ENCODE data around the gene SPAG4.

SPAG4 gene

DNA sequence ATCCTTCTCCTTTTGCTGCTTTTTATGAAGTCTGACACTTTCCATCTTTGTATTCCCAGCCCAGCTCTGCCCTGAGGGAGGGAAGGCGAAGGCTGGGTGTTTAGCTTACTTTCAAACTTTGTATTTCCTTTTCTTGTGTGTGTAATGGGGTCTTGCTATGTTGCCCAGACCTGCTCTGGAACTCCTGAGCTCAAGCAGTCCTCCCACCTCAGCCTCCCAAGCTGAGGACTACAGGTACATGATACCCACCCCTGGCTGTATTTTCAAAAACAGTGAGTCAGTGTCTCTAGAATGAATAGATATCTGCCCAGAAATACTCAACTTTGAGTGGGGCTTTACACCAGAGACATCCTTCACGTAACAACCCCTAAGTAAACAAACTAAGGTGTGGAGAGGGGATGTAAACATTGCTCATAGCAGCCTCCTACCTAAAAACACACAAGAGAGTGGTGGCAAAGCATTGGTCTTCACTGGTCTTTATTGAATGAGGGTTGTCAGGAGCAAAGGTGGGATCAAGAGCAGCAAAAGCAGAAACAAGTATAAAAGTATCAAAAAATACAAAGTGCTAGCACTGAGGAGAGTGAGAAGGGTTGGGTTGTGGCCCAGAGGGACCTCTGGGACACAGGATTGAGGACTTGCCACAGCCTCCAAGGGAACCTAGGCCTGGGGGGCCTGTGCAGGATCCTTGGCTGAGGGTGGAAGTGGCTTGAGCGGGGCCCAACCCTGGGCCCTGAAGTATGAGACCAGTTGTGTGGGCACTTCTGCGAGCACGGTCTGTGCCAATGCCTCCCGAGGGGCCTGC is 10.2 kb downstream of the SPAG4 start:
- no peak for DNase-seq

DNA sequence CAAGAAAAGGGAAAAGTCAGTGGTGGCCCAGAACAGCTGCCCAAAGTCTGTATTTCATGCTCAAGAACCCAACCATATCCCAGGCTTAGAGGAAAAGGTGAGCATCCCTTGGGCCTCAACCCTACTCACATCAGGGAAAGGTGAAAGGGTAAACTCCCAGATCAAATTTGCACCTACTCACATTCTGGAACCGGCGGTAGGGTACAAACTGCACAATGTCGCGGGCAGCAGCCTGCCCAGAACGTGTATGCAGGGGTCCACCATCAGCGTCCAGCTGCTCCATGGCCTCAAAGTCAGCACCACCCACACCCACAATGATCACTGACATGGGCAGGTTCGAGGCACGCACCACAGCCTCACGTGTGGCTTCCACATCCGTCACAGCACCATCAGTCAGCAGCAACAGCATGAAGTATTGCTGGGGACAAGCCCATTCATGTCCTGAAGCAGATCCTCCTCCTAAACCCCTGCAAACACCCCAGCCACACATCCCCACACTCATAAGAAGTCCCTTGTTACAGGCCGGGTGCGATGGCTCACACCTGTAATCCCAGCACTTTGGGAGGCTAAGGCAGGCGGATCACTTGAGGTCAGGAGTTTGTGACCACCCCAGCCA is 10.9 kb downstream of the SPAG4 start:
- no peak for DNase-seq

DNA sequence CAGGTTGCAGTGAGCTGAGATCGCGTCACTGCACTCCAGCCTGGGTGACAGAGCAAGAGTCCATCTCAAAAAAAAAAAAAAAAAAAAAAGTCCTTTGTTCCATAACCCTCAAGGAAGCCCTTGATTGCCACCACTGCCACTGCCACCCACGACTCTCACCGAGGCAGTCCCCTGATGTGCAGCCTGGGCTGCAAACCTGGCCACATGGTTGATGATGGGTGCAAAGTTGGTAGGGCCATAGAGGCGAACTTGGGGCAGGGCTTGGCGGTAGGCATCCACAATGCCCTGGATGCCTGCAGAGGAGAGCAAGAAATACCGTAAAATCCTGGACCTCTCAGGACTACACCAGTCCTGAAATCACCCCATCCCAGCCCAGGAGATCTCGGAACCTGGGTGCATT is 11.5 kb downstream of the SPAG4 start:
- DNase-seq, result no peak

DNA sequence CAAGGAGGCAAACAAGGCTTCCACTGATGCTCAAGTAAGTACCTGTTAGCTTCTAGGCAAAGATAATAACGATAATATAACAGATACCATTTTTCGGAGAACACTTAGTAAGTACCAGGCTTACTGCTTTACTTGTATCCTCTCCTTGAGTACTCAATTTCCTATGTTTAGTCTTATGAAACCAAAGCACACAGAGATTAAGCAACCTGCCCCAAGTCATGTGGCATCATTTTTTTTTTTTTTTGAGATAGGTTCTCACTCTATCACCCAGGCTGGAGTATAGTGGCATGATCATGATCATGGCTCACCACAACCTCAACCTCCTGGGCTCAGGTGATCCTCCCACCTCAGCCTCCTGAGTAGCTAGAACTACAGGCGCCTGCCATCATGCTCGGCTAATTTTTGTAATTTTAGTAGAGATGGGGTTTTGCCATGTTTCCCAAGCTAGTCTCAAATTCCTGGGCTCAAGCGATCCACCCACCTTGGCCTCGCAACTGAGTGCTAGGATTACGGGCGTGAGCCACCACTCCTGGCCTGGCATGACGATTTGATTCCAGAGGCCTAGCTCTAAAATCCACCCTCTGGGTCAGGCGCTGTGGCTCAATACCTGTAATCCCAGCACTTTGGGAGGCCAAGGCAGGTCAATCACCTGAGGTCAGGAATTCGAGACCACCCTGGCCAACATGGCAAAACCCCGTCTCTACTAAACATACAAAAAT is 14.0 kb downstream of the SPAG4 start:
- no peak for DNase-seq

DNA sequence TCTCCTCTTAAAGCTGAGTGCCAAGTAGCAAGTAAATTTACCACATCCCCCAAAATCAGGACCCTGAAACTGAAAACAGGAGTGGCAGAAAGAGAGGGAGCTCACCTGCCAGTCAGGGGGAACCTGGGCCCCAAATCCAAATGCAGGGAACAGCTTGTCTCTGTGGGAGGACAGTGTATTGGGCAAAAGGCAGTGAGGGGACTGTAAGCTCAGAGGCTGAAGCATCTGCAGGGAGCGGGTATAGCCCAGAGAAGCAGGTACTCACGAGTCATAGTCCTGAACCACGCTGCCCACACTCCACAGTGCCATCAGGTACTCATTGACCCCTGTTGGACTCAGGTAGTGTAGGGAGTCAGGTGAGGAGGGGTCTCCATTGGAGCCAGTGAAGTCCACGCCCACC is 15.0 kb downstream of the SPAG4 start:
- no peak for DNase-seq

DNA sequence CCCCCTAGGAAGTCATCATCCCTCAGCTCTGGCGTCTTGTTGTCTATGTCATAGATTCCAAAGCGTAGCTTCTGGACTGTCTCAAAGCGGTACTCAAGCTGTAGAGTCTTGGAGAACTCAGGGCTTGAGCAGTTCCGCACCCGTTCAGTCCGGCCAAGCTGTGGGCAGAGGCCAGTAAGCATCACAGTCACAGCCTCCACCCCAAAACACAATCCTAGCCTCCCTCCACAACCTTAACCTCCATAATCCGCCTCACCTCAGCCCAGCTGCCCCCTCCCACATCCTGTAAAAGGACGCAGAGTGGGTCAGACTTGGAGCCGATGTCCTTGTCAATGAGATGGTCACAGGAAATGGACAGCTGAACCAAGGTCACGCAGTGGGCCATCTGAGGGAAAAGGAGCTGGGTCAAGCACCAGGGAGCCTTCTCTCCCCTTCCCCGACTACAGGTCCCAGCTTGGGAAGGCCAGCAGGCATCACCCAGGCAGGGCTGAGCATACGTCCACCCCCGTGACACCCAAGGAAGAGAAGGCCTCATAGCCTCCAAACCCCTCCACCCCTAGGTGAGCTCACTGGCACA is 17.0 kb downstream of the SPAG4 start:
- no peak for DNase-seq

DNA sequence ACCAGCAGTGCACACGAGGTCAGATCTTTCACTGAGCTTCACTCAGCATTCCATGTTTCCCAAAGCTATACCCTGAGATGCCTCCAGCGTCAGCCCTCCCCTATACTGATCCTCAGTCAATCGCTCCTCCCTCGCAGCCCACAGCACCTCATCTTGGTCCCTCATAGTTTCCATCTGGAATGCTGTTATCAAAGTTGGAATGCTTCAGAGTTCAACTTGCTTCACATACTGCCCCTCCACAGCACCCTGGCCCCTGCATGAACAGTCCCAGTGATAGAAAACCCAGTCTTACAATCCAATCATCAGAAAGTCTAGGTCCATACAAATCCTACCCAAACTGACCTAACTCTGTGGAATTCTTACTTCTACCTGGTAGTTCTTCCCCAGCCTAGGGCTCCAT is 20.0 kb downstream of the SPAG4 start:
- no peak for DNase-seq

DNA sequence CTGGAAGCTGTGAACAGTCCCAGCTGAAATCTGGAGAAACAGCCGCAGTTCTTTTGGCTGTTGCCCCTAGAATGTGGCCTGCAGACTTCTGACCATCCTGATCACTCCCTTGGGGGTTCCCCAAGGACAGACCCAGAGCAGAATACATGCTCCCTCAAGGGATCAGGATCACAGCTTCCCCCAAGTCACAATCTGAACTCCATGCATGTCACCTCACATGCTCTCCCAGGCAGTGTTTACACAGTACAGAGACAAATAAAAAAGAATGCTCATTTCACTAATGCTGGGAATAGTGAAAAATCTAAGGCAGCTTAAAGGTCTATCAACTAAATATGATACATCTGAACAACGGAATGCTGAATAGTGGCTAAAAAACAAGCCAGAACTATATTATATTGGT is 20.5 kb downstream of the SPAG4 start:
- DNase-seq, result no peak

DNA sequence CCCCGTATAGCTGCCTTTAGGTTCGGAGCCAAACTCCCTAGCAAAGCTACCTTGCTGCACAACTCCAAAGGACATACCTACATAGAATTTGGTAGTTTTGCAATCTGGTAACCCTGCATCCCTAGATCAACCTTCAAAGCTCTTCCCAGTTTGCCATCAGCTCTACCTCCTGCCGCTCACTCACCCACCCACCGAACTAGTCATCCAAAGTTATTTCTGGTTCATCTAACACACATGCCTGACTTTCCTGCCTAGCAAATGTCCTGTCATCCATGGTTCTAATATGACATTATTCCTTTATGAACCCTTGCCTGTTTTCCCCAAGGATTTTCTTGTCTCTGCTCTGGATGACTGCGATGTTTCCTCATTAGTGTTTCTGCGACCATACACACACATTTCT is 21.6 kb downstream of the SPAG4 start:
- DNase-seq, result no peak

DNA sequence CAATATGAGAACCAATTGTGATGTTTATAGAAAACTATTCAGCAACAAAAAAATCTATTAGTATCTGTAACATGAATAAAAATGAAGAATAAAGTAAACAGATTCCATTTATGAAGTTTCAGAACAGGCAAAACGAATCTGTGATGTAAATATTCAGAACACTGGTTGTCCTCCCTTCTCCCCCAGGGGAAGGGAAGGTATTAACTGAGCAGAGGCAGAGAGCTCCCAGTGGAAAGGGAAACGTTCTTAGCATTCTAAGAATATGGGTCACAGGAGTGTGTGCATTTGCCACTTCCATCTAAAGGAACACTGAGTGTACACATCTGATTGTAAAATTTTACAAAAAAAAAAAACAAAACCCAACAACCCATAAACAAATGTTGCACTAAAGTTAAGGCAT is 23.1 kb downstream of the SPAG4 start:
- DNase-seq, result no peak

DNA sequence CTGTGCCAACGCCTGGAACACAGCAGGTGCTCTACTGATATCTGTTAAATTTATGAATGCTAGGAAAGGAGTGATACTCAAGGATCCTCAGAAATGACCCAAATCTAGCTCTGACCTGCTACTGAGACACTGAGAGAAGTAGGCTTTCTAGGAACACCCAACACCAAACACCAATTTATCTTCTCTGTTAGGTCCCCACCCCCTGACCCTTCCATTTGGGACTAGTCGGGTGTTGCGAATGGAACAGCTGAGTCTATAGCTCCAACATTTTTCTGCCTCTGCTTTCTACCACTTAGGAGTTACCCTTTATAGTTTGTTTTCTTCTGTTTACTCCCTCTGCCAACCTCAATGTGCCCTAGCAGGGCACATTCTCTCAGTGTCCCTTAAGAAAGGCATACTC is 25.1 kb downstream of the SPAG4 start:
- no peak for DNase-seq

DNA sequence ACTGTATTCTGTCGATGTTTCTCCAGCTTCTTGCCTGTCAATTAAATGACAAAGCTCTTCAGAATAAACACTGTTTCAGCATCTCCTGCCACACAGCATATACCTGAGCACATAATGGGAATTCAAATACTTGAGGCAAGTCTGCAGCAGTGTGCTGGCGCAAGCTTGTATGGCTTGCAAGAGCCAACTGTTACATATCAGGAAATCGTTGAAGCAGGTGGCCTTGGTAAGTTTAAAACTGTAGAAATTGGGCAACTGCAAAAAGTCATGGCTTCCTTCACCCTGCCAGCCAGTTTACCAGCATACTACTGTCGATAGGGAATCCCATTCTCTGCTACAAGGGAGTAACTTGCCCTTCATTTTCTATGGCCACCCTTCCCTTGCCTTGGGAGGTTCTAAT is 26.1 kb downstream of the SPAG4 start:
- DNase-seq, result no peak

DNA sequence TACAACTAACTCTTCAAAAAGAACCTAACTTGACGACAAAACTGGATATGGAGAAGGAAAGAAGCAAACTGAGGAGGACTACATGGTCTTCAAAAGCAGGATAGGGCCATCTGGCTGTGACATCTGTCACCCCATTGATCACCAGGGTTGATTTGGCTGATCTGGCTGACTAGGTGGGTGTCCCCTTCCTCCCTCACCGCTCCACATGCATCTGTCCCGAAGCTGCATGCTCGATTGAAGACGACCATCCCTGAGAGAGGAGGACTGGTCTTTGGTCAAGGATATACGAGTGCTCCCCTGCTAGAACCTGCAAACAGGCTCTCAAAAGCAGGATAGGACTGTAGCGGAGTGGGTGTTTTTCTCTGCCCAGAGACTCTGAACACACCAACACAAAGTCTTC is 27.4 kb downstream of the SPAG4 start:
- no peak for DNase-seq

DNA sequence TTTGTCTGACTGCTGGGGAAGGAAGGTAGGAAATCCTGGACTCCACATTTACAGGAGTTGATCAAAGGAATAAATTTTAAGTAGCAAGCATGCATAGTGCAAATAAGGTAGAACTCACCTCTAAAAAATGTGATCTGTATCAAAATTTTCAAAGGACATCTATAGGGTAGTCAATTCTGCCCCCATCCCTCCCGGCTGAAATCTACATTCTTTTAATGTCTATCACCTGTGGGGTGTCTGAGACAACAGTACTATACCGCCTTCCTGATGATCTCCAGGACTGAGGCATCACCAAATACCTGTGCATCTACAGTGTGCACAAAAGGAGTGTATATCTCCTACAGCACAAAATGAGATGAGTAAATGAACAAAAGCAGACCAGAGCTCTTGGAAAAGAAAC is 29.2 kb downstream of the SPAG4 start:
- no peak for DNase-seq

DNA sequence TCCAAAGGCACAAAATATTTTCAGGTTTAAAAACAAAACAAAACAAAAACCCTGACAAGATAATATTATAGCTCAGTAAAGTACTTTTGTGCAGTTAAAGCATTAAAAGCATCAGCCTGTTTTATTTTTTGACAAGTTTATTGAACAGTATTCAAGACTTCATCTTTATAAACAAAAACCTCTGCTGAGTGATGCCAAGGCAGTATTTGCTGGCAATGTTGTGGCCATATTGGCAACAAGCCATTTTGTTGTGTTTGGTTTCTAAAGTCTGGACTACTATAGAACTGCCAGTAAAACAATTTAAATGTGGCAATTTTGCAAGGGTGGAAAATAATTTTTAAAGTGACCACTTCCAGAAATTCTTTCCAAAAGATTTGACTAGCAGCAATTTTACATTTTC is 33.2 kb downstream of the SPAG4 start:
- DNase-seq, result no peak

DNA sequence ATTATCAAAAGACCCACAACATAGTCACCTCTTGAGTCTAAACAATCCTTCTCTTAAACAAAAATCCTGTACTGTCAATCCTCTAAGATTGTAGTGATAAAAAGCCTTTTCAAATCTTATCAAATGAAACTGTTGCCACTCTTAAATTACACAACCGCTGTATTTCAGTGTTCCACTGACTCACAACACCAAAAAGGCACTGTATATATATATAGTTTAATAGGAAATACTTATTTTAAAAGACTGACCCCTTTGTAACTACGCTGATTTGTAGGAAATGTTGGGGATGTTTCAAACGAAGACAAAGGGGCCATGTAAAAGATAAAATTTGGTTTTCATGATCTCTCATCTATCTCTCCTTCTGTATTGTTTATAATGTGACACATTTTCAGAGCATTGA is 35.0 kb downstream of the SPAG4 start:
- DNase-seq, result no peak

DNA sequence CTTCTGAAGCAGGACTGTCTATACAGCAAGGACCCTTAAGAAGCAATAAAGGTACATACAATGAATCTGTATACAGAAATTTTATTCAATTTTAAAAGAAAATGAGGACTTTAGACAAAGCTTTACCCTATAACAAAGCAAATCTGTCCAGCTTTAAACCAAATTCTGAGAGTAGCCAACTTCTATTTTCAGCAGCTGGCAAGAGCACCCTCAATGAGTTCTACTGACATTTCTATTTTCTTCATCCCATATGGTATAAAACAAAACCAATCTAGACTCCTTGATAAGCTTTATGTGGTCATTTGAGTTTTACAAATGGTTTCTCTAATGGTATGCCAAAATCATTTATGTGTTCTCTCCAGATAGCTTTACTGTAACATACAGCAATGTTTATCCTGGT is 36.3 kb downstream of the SPAG4 start:
- no peak for DNase-seq

DNA sequence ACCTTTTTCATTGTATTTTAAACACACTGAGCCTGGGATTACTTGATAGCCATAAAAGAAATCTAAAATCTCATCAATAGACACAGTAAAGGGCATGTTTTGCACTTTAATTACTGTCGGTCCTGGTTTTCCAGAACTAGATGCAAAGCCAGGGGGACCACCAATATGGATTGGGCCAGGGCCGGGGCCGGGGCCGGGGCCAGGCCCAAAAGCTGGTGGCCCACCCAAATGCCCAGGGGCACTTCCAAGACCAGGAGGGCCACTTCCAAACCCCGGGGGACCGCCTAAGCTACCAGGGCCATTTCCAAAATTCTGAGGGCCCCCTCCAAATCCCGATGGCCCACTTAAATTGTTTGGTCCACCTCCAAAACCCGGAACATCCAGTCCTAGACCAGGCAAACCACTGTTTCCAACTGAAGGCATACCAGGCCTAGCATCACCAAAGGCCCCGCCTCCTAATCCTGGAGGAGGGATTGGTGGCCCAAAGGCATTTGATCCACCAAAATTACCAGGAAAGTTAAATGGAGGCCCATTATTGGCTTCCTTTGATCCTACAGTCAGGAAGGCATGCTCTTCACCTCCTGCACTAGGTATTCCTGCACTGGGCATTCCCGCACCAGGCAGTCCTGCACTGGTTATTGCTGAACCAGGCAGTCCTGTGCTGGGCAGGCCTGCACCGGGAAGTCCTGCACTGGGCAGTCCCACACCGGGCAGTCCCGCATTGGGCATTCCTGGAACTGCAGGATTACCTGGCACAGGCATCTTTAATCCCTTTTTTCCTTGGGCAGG is 37.2 kb downstream of the SPAG4 start:
- no peak for DNase-seq

DNA sequence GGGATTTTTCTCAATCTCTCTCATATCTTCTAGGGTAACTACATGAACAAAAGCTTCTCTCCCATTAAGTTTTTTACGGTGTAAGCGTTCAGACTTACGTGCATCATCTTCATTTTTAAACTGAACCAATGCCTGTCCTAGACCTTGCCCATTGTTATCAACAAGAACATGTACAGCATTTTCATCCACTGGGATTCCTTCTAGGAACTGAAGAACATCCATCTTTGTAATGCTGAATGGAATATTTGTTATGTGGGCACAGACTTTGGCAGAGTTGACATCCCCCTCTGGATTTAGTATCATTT is 37.8 kb downstream of the SPAG4 start:
- no peak for DNase-seq

DNA sequence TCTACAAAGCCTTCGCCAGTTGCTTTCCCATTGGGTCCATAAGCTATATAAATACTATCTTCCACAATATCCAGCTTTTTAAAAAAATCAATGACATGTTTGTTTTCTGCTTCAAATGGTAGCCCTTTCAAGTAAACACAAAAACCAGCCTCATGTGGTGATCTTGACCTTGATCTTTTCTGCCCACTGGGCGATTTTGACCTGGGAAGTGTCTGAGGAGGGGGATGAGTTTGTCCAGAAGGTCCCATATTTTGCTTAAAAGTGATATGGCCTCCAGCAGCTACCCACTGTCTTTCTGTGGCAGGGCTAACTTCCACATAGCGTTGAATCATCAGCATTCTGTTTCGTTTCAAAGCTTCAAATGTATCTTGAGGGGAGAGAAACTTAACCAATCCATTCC is 38.3 kb downstream of the SPAG4 start:
- DNase-seq, result no peak

DNA sequence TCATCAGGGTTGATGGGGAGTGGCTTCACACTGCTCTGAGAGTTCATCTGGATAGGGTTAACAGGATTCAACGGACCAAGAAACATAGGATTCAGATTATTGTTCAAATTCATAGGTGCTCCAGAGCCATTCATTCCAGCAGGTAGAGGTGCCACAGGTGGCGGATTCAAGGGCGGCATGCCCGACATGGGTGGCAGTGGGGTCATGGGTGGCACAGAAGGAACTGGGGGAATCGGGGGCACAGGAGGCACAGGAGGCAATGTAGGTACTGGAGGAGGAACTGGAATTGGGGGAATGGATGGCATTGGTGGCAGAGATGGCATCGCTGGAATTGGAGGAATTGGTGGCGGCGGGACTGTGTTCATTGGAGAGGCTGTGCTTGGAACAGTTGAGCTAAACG is 38.8 kb downstream of the SPAG4 start:
- DNase-seq, result no peak

DNA sequence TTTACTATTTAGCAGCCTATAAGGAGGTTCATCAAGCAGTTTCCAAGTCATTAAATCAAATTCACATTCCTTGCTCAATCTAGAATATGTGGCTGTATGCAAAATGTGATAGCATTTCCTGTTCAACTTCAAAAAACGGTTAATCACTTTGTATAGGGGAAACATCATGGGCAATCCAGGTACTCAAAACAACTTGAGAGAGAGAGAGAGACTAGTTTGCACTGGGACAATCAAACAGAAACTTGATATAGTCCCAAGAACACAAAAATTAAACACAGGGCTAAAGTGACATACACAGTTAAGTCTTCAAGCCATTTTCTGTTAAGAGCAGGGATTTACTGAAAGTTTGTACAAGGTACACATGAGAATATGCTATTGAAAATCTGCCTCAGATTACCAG is 41.6 kb downstream of the SPAG4 start:
- no peak for DNase-seq

Data from activated naive CD4-positive, alpha-beta T cell treated with Interleukin-2 at 50 U/mL for 16 hours (primary cell).